ENCODE results near the gene KRT81. TPM values are rescaled to one million over a fixed set of nuclear protein-coding genes. Genes with fewer than 3 reads are reported as not detected.
"Not testable (repeated sequence)": the region's sequence is repeated elsewhere in the genome, so short reads cannot be mapped to it uniquely, and the experiment has no call there.

KRT81 gene
- total and polyA plus RNA-seq, 8 donors = 0.22 to 0.76 (median 0.52) TPM; not detected in 4

DNA sequence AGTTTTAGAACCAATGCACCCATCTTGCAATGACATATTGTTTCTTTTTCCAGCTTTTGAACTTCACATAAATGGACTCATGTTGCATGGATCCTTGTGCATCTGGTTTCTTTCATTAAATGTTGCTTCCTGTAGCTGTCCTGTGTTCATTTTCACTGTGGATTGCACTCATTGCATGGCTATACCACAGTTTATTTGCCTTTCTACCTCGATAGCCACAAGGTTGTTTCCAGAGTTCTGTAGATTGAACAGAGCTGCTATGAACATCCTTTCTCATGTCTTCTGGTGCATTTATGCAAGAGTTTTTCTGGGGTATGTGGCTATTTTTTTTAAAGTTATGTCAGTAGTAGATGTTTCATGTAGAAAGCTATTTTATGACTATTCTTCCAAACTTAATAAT is 3.5 kb upstream of the KRT81 start:
- Histone ChIP-seq H3K9me3 (no peaks in the 10 kb centered on the region), H3K27me3 (no peaks in the 10 kb centered on the region), H3K4me3 (no peak overlapping the region), H3K27ac (no peak overlapping the region), H3K36me3 (no peaks in the 10 kb centered on the region), H3K4me1 (no peaks in the 10 kb centered on the region)
- DNase-seq (no peak), FAIRE-seq (no peak), ATAC-seq (no peak)
- TF ChIP-seq, protein P1, sequence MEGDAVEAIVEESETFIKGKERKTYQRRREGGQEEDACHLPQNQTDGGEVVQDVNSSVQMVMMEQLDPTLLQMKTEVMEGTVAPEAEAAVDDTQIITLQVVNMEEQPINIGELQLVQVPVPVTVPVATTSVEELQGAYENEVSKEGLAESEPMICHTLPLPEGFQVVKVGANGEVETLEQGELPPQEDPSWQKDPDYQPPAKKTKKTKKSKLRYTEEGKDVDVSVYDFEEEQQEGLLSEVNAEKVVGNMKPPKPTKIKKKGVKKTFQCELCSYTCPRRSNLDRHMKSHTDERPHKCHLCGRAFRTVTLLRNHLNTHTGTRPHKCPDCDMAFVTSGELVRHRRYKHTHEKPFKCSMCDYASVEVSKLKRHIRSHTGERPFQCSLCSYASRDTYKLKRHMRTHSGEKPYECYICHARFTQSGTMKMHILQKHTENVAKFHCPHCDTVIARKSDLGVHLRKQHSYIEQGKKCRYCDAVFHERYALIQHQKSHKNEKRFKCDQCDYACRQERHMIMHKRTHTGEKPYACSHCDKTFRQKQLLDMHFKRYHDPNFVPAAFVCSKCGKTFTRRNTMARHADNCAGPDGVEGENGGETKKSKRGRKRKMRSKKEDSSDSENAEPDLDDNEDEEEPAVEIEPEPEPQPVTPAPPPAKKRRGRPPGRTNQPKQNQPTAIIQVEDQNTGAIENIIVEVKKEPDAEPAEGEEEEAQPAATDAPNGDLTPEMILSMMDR (IDR thresholded peaks at IDR 0.05) = no peak
- 36 to 44% methylated on average over 1 of the region's 1 CpG for WGBS, 2 donors
- intact Hi-C loops (cut with DNase I) = no loop called here

DNA sequence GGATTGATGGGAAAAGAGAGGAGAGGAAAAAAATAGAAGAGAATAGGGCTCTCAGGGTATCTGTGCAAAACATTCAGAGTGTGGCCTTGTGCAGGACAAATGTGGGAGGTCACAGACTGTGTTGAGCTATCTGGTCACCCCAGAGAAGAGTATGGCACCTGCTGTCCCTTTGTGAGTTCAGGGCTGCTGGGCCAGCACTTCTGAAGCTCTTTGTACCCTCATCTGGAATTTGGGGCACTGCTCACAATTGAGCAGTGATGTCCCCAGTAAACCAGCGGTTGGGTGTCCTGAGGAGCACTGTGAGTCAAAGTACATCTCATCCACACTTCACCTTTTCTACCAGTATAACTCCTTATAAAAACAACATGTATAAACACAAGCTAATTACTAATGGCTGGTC is 2.6 kb upstream of the KRT81 start:
- Histone ChIP-seq H3K27ac (no peak overlapping the region), H3K4me1 (no peaks in the 10 kb centered on the region), H3K4me3 (no peak overlapping the region), H3K9me3 (no peaks in the 10 kb centered on the region), H3K27me3 (no peaks in the 10 kb centered on the region), H3K36me3 (no peaks in the 10 kb centered on the region)
- no peak for ATAC-seq
- no peak for FAIRE-seq
- peak in 1 of 6 donors; percentile 1 for DNase-seq
- TF ChIP-seq, protein P1 (IDR thresholded peaks at IDR 0.05) = no peak
- intact Hi-C loops (cut with DNase I) = no loop called here
- WGBS, 2 donors = 85 to 100% methylated on average over 1 of the region's 1 CpG

DNA sequence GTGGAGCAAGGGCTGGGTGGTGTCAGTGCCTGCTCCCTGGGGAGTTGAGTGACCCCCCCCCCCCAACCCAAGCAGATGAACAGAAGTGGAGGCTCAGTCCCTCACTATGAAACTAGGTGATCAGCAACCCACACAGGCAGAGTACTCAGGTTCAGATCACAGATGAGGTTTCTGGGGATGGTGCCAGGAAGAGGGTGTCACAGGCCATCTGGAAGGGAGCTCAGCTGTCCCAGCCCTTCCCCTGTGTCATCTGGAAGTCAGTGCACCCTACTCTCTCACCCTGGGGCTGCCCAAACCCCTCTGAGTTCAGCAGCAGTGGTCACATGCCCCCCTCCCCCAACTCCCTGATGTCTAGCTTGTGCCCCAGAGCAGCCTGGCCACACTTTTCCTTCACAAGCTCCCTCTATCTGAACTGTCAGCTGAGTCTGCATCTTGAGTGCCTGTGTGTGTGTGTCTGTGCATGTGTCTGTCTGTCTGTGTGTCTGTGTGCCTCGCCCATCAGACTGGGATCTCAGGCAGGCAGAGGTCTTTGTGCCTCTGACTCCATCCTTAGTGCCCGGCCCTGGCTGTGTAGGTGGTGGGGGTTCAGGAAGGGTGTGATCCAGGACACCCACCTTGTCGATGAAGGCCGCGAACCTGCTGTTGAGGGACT is 725 bp downstream of the KRT81 start:
- ATAC-seq = not testable (repeated sequence)

DNA sequence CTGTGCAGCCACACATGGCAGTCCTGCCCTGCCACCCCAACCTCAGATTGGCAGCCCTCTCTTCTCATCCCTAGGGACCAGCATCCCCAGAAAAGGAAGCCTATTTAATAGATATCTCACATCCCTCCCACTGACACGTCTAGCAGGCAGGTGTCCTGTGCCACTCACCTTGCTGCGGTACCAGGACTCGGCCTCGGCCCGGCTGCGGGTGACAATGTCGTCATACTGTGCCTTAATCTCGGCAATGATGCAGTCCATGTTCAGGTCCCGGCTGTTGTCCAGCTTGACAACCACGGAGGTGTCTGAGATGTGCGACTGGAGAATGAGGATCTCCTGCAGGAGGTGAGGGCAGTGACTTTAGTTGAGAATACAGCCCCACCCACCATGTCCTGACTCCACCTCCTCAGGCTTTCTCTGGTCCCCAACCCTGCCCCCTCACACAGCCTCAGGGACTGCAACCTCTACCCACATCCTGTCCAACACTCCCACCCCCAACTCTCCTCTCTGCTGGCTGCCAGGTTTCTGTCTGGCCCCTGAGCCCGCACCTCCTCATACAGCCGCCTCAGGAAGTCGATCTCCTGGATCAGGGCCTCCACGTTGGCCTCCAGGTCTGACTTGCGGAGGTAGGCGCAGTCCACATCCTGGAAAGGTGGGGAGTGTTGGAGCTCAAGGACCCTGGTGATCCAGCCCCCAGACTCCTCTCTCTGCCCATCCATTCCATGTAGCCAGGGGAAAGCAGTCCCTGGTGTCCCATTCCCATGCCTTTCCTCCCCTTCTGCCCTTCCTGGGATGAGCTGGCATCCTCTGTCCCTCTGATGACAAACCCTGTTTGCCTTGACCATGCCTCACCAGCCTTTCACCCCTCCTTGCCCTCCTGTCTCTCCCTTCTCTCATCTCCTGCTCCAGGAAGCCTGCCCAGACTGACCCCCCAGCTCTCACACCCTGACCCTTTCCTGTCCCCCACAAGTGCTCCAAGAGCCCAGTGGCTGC is 3.2 kb downstream of the KRT81 start:
- ATAC-seq; H3K4me3 ChIP-seq; H3K9me3 ChIP-seq; H3K4me1 ChIP-seq; H3K36me3 ChIP-seq; H3K27ac ChIP-seq; FAIRE-seq; H3K27me3 ChIP-seq; intact Hi-C loops (cut with DNase I): not testable (repeated sequence)
- 87 to 93% methylated on average over 17 of the region's 17 CpGs for WGBS, 2 donors
- peak in 2 of 6 donors; percentile 8 to 11 for DNase-seq

More for the DNA sequence above, 725 bp downstream of the KRT81 start:
- intact Hi-C loops (cut with DNase I); H3K9me3 ChIP-seq; H3K27me3 ChIP-seq; H3K4me3 ChIP-seq; DNase-seq; H3K27ac ChIP-seq; FAIRE-seq; H3K4me1 ChIP-seq; H3K36me3 ChIP-seq: not testable (repeated sequence)
- no CpG with 5 or more reads among the region's 5 CpGs for WGBS, 2 donors

DNA sequence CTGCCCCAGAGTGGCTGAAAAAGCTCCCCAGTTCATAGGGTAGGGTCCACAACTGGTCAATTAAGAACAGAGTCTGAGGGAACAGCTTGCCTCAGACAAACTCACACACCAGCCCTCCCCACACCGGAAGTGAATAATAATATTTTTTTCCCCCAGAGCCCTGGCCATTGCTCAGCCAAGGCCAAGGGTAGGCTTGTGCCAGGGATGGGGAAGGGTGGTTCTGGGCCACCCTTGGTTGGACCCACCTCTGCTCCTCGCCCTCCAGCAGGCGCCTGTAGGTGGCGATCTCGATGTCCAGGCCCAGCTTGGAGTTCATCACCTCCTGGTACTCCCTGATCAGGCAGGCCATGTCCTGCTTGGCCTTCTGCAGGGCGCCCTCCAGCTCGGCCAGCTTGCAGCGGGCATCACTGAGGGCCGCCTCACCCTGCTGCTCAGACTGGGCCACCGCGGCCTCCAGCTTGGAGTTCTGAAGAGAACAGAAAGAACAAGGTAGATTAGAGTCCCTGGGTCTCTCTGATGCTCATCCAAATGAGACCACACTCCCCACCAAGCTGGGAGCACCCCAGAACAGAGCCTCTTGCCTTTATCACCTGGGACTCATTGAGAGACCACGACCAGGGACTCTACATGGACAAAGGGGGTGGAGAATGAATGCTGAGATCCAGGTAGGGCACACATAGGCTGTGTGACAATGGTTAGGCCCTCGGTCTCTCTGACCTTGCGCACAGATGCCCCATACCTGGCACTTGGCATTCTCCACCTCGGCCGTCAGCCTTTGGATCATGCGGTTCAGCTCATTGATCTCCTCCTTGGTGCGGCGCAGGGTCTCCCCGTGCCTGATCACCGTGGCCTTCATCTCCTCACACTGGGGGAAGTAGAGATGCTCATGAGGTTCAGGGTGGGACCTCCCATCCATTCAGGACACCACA is 4.2 kb downstream of the KRT81 start:
- H3K4me1 ChIP-seq; FAIRE-seq; H3K4me3 ChIP-seq; H3K36me3 ChIP-seq; intact Hi-C loops (cut with DNase I); H3K9me3 ChIP-seq; ATAC-seq; H3K27me3 ChIP-seq; H3K27ac ChIP-seq: not testable (repeated sequence)
- 86 to 95% methylated on average over 15 to 21 of the region's 21 CpGs for WGBS, 2 donors
- peak in 1 of 6 donors; percentile 7 for DNase-seq
